Left renal cortex interstitium (tissue), 4 donors: ENCODE results near the gene OR56A4. TPM values are rescaled to one million over a fixed set of nuclear protein-coding genes. Genes with fewer than 3 reads are reported as not detected.
"Not testable (repeated sequence)": the region's sequence is repeated elsewhere in the genome, so short reads cannot be mapped to it uniquely, and the experiment has no call there.

Experiments used
- DNase-seq, 4 donors: peaks; one replicate each; pipeline ENCODE4 v3.0.0-alpha.2; 2013; ENCODE audit warnings: low read depth in 4 of 4, low spot score in 2 of 4, missing footprints in 1 of 4
- polyA plus RNA-seq, 4 donors: library from polyadenylated mRNA; unstranded; fragments of 120-200 nt; gene quantifications; one replicate each; pipeline ENCODE4 v1.2.1, GENCODE V29; 2013; ENCODE audit not compliant: insufficient read length in 4 of 4

Gene OR56A4
- polyA plus RNA-seq, 4 donors = 0.05 to 0.09 (median 0.06) TPM; not detected in 1

GRCh38 chr11:5966958-5967357 lies 39.8 kb downstream of the OR56A4 start:
- DNase-seq = no peak

DNA sequence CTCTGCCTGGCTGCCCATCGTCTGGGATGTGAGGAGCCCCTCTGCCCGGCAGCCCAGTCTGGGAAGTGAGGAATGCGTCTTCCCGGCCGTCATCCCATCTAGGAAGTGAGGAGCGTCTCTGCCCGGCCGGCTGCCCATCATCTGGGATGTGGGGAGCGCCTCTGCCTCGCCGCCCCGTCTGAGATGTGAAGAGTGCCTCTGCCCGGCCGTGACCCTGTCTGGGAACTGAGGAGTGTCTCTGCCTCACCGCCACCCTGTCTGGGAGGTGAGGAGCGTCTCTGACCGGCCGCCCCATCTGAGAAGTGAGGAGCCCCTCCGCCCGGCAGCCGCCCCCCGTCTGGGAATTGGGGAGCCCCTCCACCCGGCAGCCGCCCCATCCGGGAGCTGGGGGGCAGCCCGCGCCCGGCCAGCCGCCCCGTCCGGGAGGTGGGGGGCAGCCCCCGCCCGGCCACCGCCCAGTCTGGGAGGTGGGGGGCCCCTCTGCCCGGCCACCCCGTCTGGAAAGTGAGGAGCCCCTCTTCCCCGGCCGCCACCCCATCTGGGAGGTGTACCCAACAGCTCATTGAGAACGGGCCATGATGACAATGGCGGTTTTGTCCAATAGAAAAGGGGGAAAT lies 45.9 kb downstream of the OR56A4 start:
- DNase-seq = not testable (repeated sequence)

DNA sequence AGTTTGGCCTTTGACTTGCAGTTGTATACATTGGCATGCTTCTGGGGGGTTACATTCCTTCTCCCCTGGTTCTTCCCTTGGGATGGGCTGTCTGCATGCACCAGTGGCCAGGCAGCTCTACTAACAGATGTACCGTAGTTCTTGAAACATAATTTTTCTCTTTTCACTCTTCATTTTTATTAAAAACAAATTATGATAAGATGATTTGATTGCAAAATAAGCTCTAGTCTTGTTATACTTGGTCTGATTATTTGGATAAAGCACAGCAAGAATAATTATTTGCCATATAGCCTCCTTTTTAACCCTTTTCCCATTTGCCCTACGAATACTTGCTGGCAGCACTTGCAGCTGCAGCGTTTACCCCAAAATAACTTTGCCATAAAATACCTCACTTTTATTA lies 51.2 kb downstream of the OR56A4 start:
- DNase-seq = no peak

Other genes with a start within 250 kb of the OR56A4 start
- not detected for gene OR52N5, start 223.6 kb downstream of the OR56A4 start, polyA plus RNA-seq
- not detected for gene OR52N1, start 215.7 kb downstream of the OR56A4 start, polyA plus RNA-seq
- gene OR52N2, start 198.0 kb downstream of the OR56A4 start, polyA plus RNA-seq = not detected
- not detected for gene OR52E6, start 165.0 kb downstream of the OR56A4 start, polyA plus RNA-seq
- not detected for gene OR52E8, start 149.3 kb downstream of the OR56A4 start, polyA plus RNA-seq
- gene OR52E4, start 126.3 kb downstream of the OR56A4 start, polyA plus RNA-seq = under 1 TPM in 2 of 4 donors, not detected in 2; 0.06 to 0.07 TPM
- not detected for gene OR52E5, start 113.7 kb downstream of the OR56A4 start, polyA plus RNA-seq
- not detected for gene OR56A3, start 64.7 kb downstream of the OR56A4 start, polyA plus RNA-seq
- gene OR56A5, start 38.5 kb downstream of the OR56A4 start, polyA plus RNA-seq = not detected
- not detected for gene OR52L1, start 20.0 kb downstream of the OR56A4 start, polyA plus RNA-seq
- under 1 TPM in 2 of 4 donors, not detected in 2; 0.01 to 0.02 TPM for gene OR56A1, start 23.8 kb upstream of the OR56A4 start, polyA plus RNA-seq
- gene OR56B4, start 100.7 kb upstream of the OR56A4 start, polyA plus RNA-seq = under 1 TPM in 3 of 4 donors, not detected in 1; 0.19 to 0.23 (median 0.22) TPM
- gene OR52B2, start 163.4 kb upstream of the OR56A4 start, polyA plus RNA-seq = not detected
- gene OR52W1, start 192.3 kb upstream of the OR56A4 start, polyA plus RNA-seq = under 1 TPM in 2 of 4 donors, not detected in 2; 0.21 to 0.27 TPM
- gene C11orf42, start 198.6 kb upstream of the OR56A4 start, polyA plus RNA-seq = 1 to 10 TPM in 2 of 4 donors, under 1 TPM in 2; 0.66 to 2.6 (median 1.5) TPM
- gene FHIP1B, start 227.7 kb upstream of the OR56A4 start, polyA plus RNA-seq = 10 to 100 TPM; 37.7 to 76.2 (median 56.7) TPM
- under 1 TPM in 3 of 4 donors, not detected in 1; 0.23 to 0.34 (median 0.27) TPM for gene CNGA4, start 232.1 kb upstream of the OR56A4 start, polyA plus RNA-seq